ENCODE measurements around the gene PRKAR1A.

DNA sequence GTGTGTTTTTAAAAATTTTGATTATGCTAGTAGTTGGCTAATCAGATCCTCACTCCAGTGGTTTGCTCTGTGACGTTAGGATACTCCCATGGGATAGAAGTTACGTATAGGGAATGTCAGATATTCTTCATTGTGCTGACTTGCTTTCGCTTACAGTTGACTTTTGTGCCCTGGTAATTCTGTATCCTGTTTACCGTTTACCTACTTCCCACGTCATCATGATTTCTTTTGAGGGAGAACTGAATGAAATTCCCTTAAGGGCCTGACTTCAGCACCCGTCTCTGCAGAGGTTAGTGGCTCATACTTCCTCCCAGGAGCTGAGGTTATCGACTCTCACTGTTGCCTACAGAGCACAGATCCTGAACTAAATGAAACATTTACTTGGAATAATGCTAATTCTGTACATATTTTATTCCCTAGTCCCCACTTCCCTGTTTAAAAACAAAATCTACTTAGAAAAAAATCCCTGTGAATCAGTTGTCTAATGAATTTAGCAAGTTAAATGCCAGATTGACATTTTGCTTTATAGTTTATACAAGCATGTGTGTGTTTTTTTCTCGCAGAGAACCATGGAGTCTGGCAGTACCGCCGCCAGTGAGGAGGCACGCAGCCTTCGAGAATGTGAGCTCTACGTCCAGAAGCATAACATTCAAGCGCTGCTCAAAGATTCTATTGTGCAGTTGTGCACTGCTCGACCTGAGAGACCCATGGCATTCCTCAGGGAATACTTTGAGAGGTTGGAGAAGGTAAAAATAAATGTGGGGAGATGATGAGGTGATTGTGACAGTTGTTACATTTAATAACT, 2.8 kb downstream of the PRKAR1A start:
- TF ChIP-seq, protein P1, sequence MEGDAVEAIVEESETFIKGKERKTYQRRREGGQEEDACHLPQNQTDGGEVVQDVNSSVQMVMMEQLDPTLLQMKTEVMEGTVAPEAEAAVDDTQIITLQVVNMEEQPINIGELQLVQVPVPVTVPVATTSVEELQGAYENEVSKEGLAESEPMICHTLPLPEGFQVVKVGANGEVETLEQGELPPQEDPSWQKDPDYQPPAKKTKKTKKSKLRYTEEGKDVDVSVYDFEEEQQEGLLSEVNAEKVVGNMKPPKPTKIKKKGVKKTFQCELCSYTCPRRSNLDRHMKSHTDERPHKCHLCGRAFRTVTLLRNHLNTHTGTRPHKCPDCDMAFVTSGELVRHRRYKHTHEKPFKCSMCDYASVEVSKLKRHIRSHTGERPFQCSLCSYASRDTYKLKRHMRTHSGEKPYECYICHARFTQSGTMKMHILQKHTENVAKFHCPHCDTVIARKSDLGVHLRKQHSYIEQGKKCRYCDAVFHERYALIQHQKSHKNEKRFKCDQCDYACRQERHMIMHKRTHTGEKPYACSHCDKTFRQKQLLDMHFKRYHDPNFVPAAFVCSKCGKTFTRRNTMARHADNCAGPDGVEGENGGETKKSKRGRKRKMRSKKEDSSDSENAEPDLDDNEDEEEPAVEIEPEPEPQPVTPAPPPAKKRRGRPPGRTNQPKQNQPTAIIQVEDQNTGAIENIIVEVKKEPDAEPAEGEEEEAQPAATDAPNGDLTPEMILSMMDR (IDR thresholded peaks at IDR 0.05) = no peak
- no peak for TF ChIP-seq POLR2AphosphoS5 (IDR thresholded peaks at IDR 0.05)
- TF ChIP-seq POLR2A (IDR thresholded peaks at IDR 0.05) = no peak

Measured in breast epithelium (tissue), 3 donors.